SH-SY5Y (cell line): ENCODE measurements around the gene INHBC.

ENCODE experiments used
- GATA2 ChIP-seq: IDR thresholded peaks from 2 replicates; pipeline ENCODE4 v1.6.1; 2011; ENCODE audit warnings: mild to moderate bottlenecking, low read depth, low read length
- GATA3 ChIP-seq: IDR thresholded peaks from 2 replicates; pipeline ENCODE4 v1.6.1; 2011; ENCODE audit warnings: low read depth, mild to moderate bottlenecking, low read length, moderate library complexity

DNA sequence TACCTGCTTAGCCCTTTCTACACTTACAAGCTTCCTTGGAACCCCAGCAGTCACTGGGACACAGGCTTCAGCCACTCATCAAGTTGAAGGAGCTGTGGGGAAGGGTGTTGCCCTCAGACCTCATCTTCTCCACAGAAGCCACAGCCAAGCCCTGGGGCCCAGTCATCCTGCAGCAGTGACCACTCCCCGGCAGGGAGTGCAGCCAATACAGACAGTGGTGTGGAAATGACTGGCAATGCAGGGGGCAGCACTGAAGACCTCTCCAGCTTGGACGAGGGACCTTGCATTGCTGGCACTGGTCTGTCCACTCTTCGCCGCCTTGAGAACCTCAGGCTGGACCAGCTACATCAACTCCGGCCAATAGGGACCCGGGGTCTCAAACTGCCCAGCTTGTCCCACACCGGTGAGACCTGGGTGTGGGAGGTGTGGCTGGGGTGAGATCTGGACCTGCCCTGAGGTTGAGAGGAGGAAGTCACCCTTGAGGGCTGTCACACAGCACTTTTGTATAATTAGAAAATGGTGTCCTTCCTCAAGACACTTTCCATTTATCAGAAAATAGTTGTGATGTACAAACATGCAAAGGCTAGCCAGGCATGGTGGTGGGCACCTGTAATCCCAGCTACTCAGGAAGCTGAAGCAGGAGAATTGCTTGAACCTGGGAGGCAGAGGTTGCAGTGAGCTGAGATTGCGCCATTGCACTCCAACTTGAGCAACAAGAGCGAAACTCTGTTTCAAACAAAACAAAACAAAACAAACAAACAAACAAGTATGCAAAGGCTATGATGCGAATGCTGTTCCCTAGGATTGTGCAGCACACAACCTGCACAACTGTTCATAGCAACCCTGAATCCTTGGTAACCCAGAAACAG, 34.9 kb downstream of the INHBC start:
- no peak for TF ChIP-seq GATA2
- TF ChIP-seq GATA3 = no peak
